GM18507 (cell line): Measurements from ENCODE around the gene IFT74.
"Not testable (repeated sequence)": the region's sequence is repeated elsewhere in the genome, so short reads cannot be mapped to it uniquely, and the experiment has no call there.

ENCODE experiments used
- DNase-seq: peaks from one replicate; pipeline ENCODE4 v3.0.0; 2011; ENCODE audit warnings: low read depth; ENCODE audit not compliant: insufficient read length; ENCODE audit errors: extremely low spot score
- FAIRE-seq: peaks from 2 replicates; lab custom pipeline; 2011; peaks lifted over from hg19 to GRCh38; lab: Jason Lieb, UNC

IFT74 gene

GRCh38 chr9:27059412-27059811 is 103.2 kb downstream of the IFT74 start:
- no peak for FAIRE-seq
- DNase-seq: no peak

GRCh38 chr9:27059907-27060306 is 103.7 kb downstream of the IFT74 start:
- no peak for DNase-seq
- FAIRE-seq: no peak

GRCh38 chr9:27065288-27065687 is 109.1 kb downstream of the IFT74 start:
- FAIRE-seq: no peak
- no peak for DNase-seq

- no peak for FAIRE-seq
- DNase-seq: no peak
Observed at GRCh38 chr9:27073841-27074728, 117.9 kb downstream of the IFT74 start.

GRCh38 chr9:27078685-27079084 is 122.5 kb downstream of the IFT74 start:
- DNase-seq: no peak
- FAIRE-seq: no peak

- DNase-seq (no peak), FAIRE-seq (no peak)
Observed at GRCh38 chr9:27085456-27085855, 129.2 kb downstream of the IFT74 start.

- FAIRE-seq (no peak), DNase-seq (no peak)
Observed at GRCh38 chr9:27086818-27087680, 130.8 kb downstream of the IFT74 start.

- DNase-seq (no peak), FAIRE-seq (no peak)
Observed at GRCh38 chr9:27088981-27089380, 132.8 kb downstream of the IFT74 start.

- FAIRE-seq (no peak), DNase-seq (no peak)
Observed at GRCh38 chr9:27089706-27090105, 133.5 kb downstream of the IFT74 start.

GRCh38 chr9:27090231-27090630 is 134.0 kb downstream of the IFT74 start:
- FAIRE-seq (no peak), DNase-seq (no peak)

- no peak for DNase-seq
- no peak for FAIRE-seq
Observed at GRCh38 chr9:27090711-27091110, 134.5 kb downstream of the IFT74 start.

- FAIRE-seq: not testable (repeated sequence)
Observed at GRCh38 chr9:27092496-27092895, 136.3 kb downstream of the IFT74 start.

GRCh38 chr9:27093384-27094067 is 137.3 kb downstream of the IFT74 start:
- FAIRE-seq, DNase-seq: not testable (repeated sequence)

More at GRCh38 chr9:27092496-27092895, 136.3 kb downstream of the IFT74 start:
- not testable (repeated sequence) for DNase-seq

GRCh38 chr9:27094640-27095298 is 138.6 kb downstream of the IFT74 start:
- FAIRE-seq (no peak), DNase-seq (no peak)

- DNase-seq (no peak), FAIRE-seq (no peak)
Observed at GRCh38 chr9:27107241-27107640, 151.0 kb downstream of the IFT74 start.

- DNase-seq: no peak
- FAIRE-seq: no peak
Observed at GRCh38 chr9:27108981-27109541, 152.8 kb downstream of the IFT74 start, which contains the start of gene TEK. Gene TEK, plus strand, starts transcription at chr9:27109225. Its CDS starts 366 bp downstream, at chr9:27109591.

- DNase-seq: no peak
- FAIRE-seq: no peak
Observed at GRCh38 chr9:27109621-27110020, 153.4 kb downstream of the IFT74 start.

- FAIRE-seq (no peak), DNase-seq (no peak)
Observed at GRCh38 chr9:27110181-27110580, 154.0 kb downstream of the IFT74 start.

GRCh38 chr9:27112235-27112634 is 156.0 kb downstream of the IFT74 start:
- no peak for DNase-seq
- FAIRE-seq: no peak
